H1 (cell line): ENCODE results near the gene TRIM47. TPM values are rescaled to one million over a fixed set of nuclear protein-coding genes. Genes with fewer than 3 reads are reported as not detected.

Source experiments
- EP300 ChIP-seq, 2 experiments: IDR thresholded peaks; 1 replicate in 1 of 2; 2 replicates in 1 of 2; pipeline ENCODE4 v1.6.1; 2011 to 2012; ENCODE audit warnings: low read depth in 2 of 2, low read length in 2 of 2, mild to moderate bottlenecking in 2 of 2, borderline replicate concordance in 1 of 2, inconsistent platforms in 1 of 2, moderate library complexity in 1 of 2
- FOSL1 ChIP-seq: IDR thresholded peaks from 2 replicates; pipeline ENCODE4 v1.6.1; 2011; ENCODE audit warnings: mild to moderate bottlenecking, low read depth, low read length, moderate library complexity; ENCODE audit not compliant: insufficient read depth
- KDM1A ChIP-seq: fragments of 200-600, 300-600 bp; sonication (generic); IDR thresholded peaks from 2 replicates; pipeline ENCODE4 v1.7.1; 2016; ENCODE audit warnings: mild to moderate bottlenecking, low read length, borderline replicate concordance
- PHF8 ChIP-seq: fragments of 200-600 bp; sonication (generic); conservative IDR thresholded peaks from 2 replicates; pipeline ENCODE4 v1.7.1; 2012; ENCODE audit warnings: low read depth, mild to moderate bottlenecking, inconsistent platforms, low read length, moderate library complexity
- SP1 ChIP-seq: IDR thresholded peaks from 2 replicates; pipeline ENCODE4 v1.6.1; 2011; ENCODE audit warnings: low read depth, low read length
- TEAD4 ChIP-seq: IDR thresholded peaks from 2 replicates; pipeline ENCODE4 v1.6.1; 2012; ENCODE audit warnings: low read depth, low read length, inconsistent platforms, mixed read lengths
- polyA plus RNA-seq, 7 experiments: library from polyadenylated mRNA; depleted of rRNA in 3 of 7; stranded (reverse) in 5 of 7; unstranded in 2 of 7; fragments of >200 nt in 5 of 7; fragments of 200-250 nt in 2 of 7; gene quantifications; 1 replicate in 5 of 7; 2 replicates in 1 of 7; 4 replicates in 1 of 7; pipeline versions ENCODE4 v1.2.1 to v1.2.3, GENCODE V29; 2011 to 2013; ENCODE audit warnings: missing spikeins in 2 of 7, mixed read lengths in 2 of 7
- total RNA-seq: library from RNA; stranded (reverse); fragmentation: NEBNext Ultra II Directional; extraction: Animal tissue kit (Norgen Biotek cat#: 25700); gene quantifications from 2 replicates; pipeline ENCODE4 v1.2.1, GENCODE V29; 2021

TRIM47 gene
- total and polyA plus RNA-seq, 2 of the 8 experiments (the other 6 are each of a cell fraction or from before 2014, with no cell fraction given), result 6.3 to 6.4 TPM

GRCh38 chr17:75832652-75833400, 45.6 kb downstream of the TRIM47 start (continued):
- no peak for TF ChIP-seq EP300 (IDR thresholded peaks at IDR 0.05; ENCODE audit: borderline replicate concordance in 1 of 2, low read depth in 2 of 2, low read length in 2 of 2)
- TF ChIP-seq TEAD4, result peak; percentile 89
- TF ChIP-seq SP1, result no peak
- TF ChIP-seq FOSL1, result no peak
- peak; percentile 0; the same call in 1 of the 2 replicates for TF ChIP-seq PHF8
- TF ChIP-seq KDM1A, result peak; percentile 81; the same call in 1 of the 2 replicates
- TF ChIP-seq, all 59 proteins: peak for 8
